ENCODE results near the gene HMCN1. TPM values are rescaled to one million over a fixed set of nuclear protein-coding genes. Genes with fewer than 3 reads are reported as not detected.

The HMCN1 gene
- total and polyA plus RNA-seq, 4 donors, result 3.2 to 149 (median 15.4) TPM

DNA sequence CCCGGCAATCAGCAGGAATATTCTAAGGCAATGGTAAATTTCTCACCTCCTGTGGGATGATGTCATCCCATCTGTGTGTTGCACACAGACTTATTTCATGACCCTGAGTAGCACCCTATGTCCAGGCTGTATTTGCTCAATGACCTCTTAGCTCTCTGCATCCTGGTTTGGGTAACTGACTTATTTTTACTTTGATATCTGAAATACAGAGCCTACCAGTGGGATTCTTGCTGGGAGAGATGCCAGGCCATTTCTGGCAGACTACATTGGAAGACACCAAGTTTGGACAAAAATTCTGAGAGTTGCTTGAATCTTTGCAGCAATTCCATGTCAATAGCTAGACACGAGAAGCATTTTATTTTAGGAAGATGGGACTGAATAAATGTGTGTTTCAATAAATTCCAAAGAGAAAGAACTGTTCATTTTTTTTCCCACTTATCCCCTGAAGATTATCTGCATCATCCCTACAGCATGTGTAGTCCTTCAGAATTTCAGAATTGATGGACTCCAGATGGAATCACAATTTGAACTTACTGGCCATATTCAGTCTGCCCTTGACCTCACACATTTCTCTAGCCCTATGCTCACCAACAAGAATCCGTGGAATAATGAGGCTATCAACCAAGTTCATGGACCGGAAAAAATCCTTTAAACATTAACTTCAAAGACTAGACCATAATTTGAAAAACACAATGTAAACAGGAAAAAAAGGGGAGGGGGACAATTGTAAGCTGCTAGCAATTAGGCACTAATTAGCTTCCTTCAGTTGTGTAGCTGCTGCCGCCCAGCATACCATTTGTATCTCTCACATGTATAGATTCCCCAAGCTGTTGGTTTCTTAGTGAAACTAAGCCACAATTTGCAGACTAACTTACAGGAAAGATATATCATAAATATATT is 226.5 kb downstream of the HMCN1 start:
- no peak for ATAC-seq (ENCODE audit: insufficient read depth, low FRiP score)
- DNase-seq, result peak; percentile 51 to 78 (median 74)
- no peak overlapping the region for H3K27ac ChIP-seq (ENCODE audit: low read depth in 1 of 2, low read length in 1 of 2)

DNA sequence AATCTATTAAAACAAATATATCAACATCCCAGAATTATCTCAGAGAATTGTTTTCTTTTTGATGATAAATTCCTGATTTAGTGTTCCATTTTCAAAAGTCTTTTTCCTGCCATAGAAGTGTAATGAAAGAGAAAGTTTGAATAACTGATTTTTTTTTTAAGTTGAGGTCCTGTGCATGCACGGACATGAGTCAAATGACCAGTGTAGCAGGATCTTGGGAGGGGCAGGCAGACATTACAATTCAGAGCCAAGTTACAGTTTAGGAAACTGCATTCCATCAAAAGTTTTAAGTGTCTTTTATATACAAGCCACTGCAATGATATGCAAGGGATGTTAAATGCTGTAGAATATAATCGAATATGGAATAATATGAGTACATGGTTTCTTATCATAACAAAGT is 227.5 kb downstream of the HMCN1 start:
- Histone ChIP-seq H3K4me3 (no peak overlapping the region), H3K27ac (ENCODE audit: low read depth in 1 of 2, low read length in 1 of 2) (no peak overlapping the region), H3K9ac (ENCODE audit: insufficient read depth in 1 of 2, low read length in 2 of 2) (no peak overlapping the region), H3K9me3 (ENCODE audit: control insufficient read depth in 4 of 4, insufficient read depth in 3 of 4, low read length in 3 of 4) (no peaks in the 10 kb centered on the region), H3K36me3 (ENCODE audit: control insufficient read depth in 4 of 4, insufficient read depth in 4 of 4, low read length in 4 of 4) (no peaks in the 10 kb centered on the region), H3K4me1 (ENCODE audit: control insufficient read depth in 5 of 5, insufficient read depth in 5 of 5, low read length in 5 of 5) (peaks cover 2 to 23% (median 5%) of the 10 kb centered on the region in 5 donors), H3K27me3 (ENCODE audit: control insufficient read depth in 3 of 3, insufficient read depth in 3 of 3, low read length in 2 of 3) (no peaks in the 10 kb centered on the region)
- 52 to 61% methylated on average over 2 of the region's 2 CpGs for WGBS, 2 donors
- DNase-seq (peak; percentile 15 to 46 (median 45)), ATAC-seq (ENCODE audit: insufficient read depth, low FRiP score) (no peak)
- no peak for TF ChIP-seq CTCF (IDR thresholded peaks at IDR 0.05; ENCODE audit: control extremely low read depth, extremely low read depth)

More for the DNA sequence above, 226.5 kb downstream of the HMCN1 start:
- Histone ChIP-seq H3K9me3 (ENCODE audit: control insufficient read depth in 4 of 4, insufficient read depth in 3 of 4, low read length in 3 of 4) (no peaks in the 10 kb centered on the region), H3K9ac (ENCODE audit: insufficient read depth in 1 of 2, low read length in 2 of 2) (no peak overlapping the region), H3K27me3 (ENCODE audit: control insufficient read depth in 3 of 3, insufficient read depth in 3 of 3, low read length in 2 of 3) (no peaks in the 10 kb centered on the region), H3K4me1 (ENCODE audit: control insufficient read depth in 5 of 5, insufficient read depth in 5 of 5, low read length in 5 of 5) (peaks cover 2 to 23% (median 7%) of the 10 kb centered on the region in 5 donors), H3K4me3 (no peak overlapping the region), H3K36me3 (ENCODE audit: control insufficient read depth in 4 of 4, insufficient read depth in 4 of 4, low read length in 4 of 4) (no peaks in the 10 kb centered on the region)
- 63 to 75% methylated on average over 5 of the region's 5 CpGs for WGBS, 2 donors
- no peak for TF ChIP-seq CTCF (IDR thresholded peaks at IDR 0.05; ENCODE audit: control extremely low read depth, extremely low read depth)

DNA sequence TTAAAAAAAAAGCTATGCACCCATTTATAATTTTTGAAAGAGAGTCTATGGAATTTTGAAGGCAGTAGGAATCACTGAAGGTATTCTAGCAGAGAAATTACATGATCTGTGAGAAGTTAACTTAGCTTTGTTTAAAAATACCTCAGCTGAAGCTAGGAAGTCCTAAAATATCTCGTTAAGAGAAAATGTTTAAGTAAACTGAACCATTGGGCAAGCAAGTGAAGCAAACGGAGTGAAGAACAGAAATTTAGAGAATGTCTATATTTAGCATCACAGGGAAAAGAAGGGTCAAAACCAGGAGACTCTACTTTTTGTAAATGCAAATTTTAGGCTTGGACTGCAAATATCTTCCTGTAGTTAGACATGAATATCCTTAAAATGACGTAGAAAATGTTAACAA is 230.8 kb downstream of the HMCN1 start:
- no peaks in the 10 kb centered on the region for H3K27me3 ChIP-seq (ENCODE audit: control insufficient read depth in 3 of 3, insufficient read depth in 3 of 3, low read length in 2 of 3)
- peaks cover 2 to 29% (median 4%) of the 10 kb centered on the region in 5 donors for H3K4me1 ChIP-seq (ENCODE audit: control insufficient read depth in 5 of 5, insufficient read depth in 5 of 5, low read length in 5 of 5)
- DNase-seq (no peak), ATAC-seq (ENCODE audit: insufficient read depth, low FRiP score) (no peak)
- no peaks in the 10 kb centered on the region for H3K9me3 ChIP-seq (ENCODE audit: control insufficient read depth in 4 of 4, insufficient read depth in 3 of 4, low read length in 3 of 4)
- H3K27ac ChIP-seq (ENCODE audit: low read depth in 1 of 2, low read length in 1 of 2), result no peak overlapping the region
- H3K4me3 ChIP-seq, result no peak overlapping the region
- TF ChIP-seq CTCF (IDR thresholded peaks at IDR 0.05; ENCODE audit: control extremely low read depth, extremely low read depth), result no peak
- 50 to 58% methylated on average over 3 of the region's 3 CpGs for WGBS, 2 donors
- no peaks in the 10 kb centered on the region for H3K36me3 ChIP-seq (ENCODE audit: control insufficient read depth in 4 of 4, insufficient read depth in 4 of 4, low read length in 4 of 4)
- H3K9ac ChIP-seq (ENCODE audit: insufficient read depth in 1 of 2, low read length in 2 of 2), result no peak overlapping the region

All from lung (tissue), 12 donors.